Hematopoietic multipotent progenitor cell treated with erythropoietin and hydrocortisone succinate and interleukin-3 and kit ligand, for 6 days (in vitro differentiated cells): ENCODE results near the gene COL4A1.

ENCODE experiments used
- DNase-seq: peaks from one replicate; pipeline ENCODE4 v3.0.0-alpha.2; 2015

Gene COL4A1

GRCh38 chr13:110233181-110233950 lies 73.6 kb downstream of the COL4A1 start:
- DNase-seq: no peak

- no peak for DNase-seq
These were observed 74.2 kb downstream of the COL4A1 start for GRCh38 chr13:110232756-110233155.

- no peak for DNase-seq
These were observed 74.8 kb downstream of the COL4A1 start for GRCh38 chr13:110232142-110232541.

- no peak for DNase-seq
These were observed 75.5 kb downstream of the COL4A1 start for GRCh38 chr13:110231348-110232047.

GRCh38 chr13:110230661-110231347 lies 76.2 kb downstream of the COL4A1 start:
- no peak for DNase-seq

GRCh38 chr13:110229905-110230563 lies 76.9 kb downstream of the COL4A1 start:
- DNase-seq: no peak

- DNase-seq: no peak
These were observed 77.7 kb downstream of the COL4A1 start for GRCh38 chr13:110228936-110229904.

- no peak for DNase-seq
These were observed 78.9 kb downstream of the COL4A1 start for GRCh38 chr13:110227864-110228643.

GRCh38 chr13:110227416-110227815 lies 79.5 kb downstream of the COL4A1 start:
- DNase-seq: no peak

- peak; percentile 18 for DNase-seq
These were observed 81.1 kb downstream of the COL4A1 start for GRCh38 chr13:110225609-110226574.

- DNase-seq: no peak
These were observed 82.0 kb downstream of the COL4A1 start for GRCh38 chr13:110225003-110225402.

GRCh38 chr13:110224519-110224918 lies 82.4 kb downstream of the COL4A1 start:
- DNase-seq: no peak

- DNase-seq: no peak
These were observed 85.4 kb downstream of the COL4A1 start for GRCh38 chr13:110221406-110222117.

- peak; percentile 7 for DNase-seq
These were observed 86.5 kb downstream of the COL4A1 start for GRCh38 chr13:110220471-110220870.

GRCh38 chr13:110218581-110219201 lies 88.3 kb downstream of the COL4A1 start:
- DNase-seq: no peak

- no peak for DNase-seq
These were observed 89.1 kb downstream of the COL4A1 start for GRCh38 chr13:110217811-110218210.

GRCh38 chr13:110217085-110217484 lies 89.9 kb downstream of the COL4A1 start:
- no peak for DNase-seq

- DNase-seq: no peak
These were observed 90.4 kb downstream of the COL4A1 start for GRCh38 chr13:110216398-110217041.
